ENCODE results near the gene CRYBG1.

CRYBG1 gene

GRCh38 chr6:106530502-106530901, 170.0 kb downstream of the CRYBG1 start:
- no peak for TF ChIP-seq MYC (IDR thresholded peaks at IDR 0.05; ENCODE audit: low read depth, low read length)
- TF ChIP-seq, protein P1, sequence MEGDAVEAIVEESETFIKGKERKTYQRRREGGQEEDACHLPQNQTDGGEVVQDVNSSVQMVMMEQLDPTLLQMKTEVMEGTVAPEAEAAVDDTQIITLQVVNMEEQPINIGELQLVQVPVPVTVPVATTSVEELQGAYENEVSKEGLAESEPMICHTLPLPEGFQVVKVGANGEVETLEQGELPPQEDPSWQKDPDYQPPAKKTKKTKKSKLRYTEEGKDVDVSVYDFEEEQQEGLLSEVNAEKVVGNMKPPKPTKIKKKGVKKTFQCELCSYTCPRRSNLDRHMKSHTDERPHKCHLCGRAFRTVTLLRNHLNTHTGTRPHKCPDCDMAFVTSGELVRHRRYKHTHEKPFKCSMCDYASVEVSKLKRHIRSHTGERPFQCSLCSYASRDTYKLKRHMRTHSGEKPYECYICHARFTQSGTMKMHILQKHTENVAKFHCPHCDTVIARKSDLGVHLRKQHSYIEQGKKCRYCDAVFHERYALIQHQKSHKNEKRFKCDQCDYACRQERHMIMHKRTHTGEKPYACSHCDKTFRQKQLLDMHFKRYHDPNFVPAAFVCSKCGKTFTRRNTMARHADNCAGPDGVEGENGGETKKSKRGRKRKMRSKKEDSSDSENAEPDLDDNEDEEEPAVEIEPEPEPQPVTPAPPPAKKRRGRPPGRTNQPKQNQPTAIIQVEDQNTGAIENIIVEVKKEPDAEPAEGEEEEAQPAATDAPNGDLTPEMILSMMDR (IDR thresholded peaks at IDR 0.05; ENCODE audit: low read depth, low read length) = no peak
- TF ChIP-seq POLR2A (IDR thresholded peaks at IDR 0.05; ENCODE audit: extremely low read depth, insufficient read length) = no peak
- TF ChIP-seq MAX (IDR thresholded peaks at IDR 0.05; ENCODE audit: low read depth, low read length) = no peak
- DNase-seq (ENCODE audit: low read depth) = no peak
- no peak overlapping the region for H3K4me3 ChIP-seq (ENCODE audit: low read depth, low read length)

GRCh38 chr6:106533054-106533453, 172.5 kb downstream of the CRYBG1 start:
- no peak for TF ChIP-seq MAX (IDR thresholded peaks at IDR 0.05; ENCODE audit: low read depth, low read length)
- TF ChIP-seq MYC (IDR thresholded peaks at IDR 0.05; ENCODE audit: low read depth, low read length) = no peak
- no peak for TF ChIP-seq POLR2A (IDR thresholded peaks at IDR 0.05; ENCODE audit: extremely low read depth, insufficient read length)
- TF ChIP-seq, protein P1 (IDR thresholded peaks at IDR 0.05; ENCODE audit: low read depth, low read length) = no peak
- peak; percentile 67 for DNase-seq (ENCODE audit: low read depth)
- no peak overlapping the region for H3K4me3 ChIP-seq (ENCODE audit: low read depth, low read length)

DNA sequence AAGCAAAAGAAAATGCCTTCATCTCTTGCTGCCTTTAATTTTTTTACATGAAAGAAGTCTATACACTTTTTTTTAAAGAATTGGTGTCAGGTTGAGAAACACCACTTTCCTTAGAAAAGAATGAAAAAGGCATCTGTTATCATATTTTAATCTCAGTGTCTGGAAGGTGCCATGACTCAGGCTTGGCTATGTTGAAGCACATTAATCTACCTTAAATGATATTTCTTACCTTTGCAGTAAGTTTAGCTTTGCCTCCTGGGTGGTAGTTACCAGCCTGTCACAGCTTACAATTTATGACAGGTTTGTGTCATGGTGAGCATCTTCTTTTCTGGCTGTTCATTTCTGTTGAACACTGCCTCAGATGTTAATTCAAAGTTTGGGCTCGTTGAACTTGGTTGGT, 173.5 kb downstream of the CRYBG1 start:
- TF ChIP-seq MAX (IDR thresholded peaks at IDR 0.05; ENCODE audit: low read depth, low read length) = no peak
- TF ChIP-seq, protein P1 (IDR thresholded peaks at IDR 0.05; ENCODE audit: low read depth, low read length) = no peak
- no peak for TF ChIP-seq POLR2A (IDR thresholded peaks at IDR 0.05; ENCODE audit: extremely low read depth, insufficient read length)
- TF ChIP-seq MYC (IDR thresholded peaks at IDR 0.05; ENCODE audit: low read depth, low read length) = no peak
- no peak for DNase-seq (ENCODE audit: low read depth)
- no peak overlapping the region for H3K4me3 ChIP-seq (ENCODE audit: low read depth, low read length)

- TF ChIP-seq MAX (IDR thresholded peaks at IDR 0.05; ENCODE audit: low read depth, low read length) (no peak), MYC (IDR thresholded peaks at IDR 0.05; ENCODE audit: low read depth, low read length) (no peak), POLR2A (IDR thresholded peaks at IDR 0.05; ENCODE audit: extremely low read depth, insufficient read length) (no peak)
- TF ChIP-seq, protein P1 (IDR thresholded peaks at IDR 0.05; ENCODE audit: low read depth, low read length) = no peak
- DNase-seq (ENCODE audit: low read depth) = no peak
- no peak overlapping the region for H3K4me3 ChIP-seq (ENCODE audit: low read depth, low read length)
Measured at GRCh38 chr6:106534564-106534982, 174.1 kb downstream of the CRYBG1 start.

DNA sequence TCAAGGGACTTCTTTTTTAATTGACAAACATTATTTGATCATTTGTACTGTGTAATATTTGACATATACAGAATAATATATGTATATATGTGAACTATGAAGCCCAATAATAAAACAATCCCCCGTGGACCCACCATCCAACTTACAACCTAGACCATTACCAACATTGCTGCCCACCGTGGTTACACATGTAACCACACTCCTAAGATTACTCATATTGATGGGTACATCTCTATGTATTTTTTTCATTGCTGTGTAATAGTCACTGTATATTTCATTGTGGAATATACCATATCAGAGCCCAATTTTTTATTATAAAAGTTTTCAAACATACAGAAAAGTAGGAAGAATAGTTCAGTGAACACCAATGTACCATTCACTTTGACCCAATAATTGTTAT, 174.5 kb downstream of the CRYBG1 start:
- DNase-seq (ENCODE audit: low read depth) = no peak
- H3K4me3 ChIP-seq (ENCODE audit: low read depth, low read length) = no peak overlapping the region
- TF ChIP-seq, protein P1 (IDR thresholded peaks at IDR 0.05; ENCODE audit: low read depth, low read length) = no peak
- TF ChIP-seq POLR2A (IDR thresholded peaks at IDR 0.05; ENCODE audit: extremely low read depth, insufficient read length) = no peak
- no peak for TF ChIP-seq MYC (IDR thresholded peaks at IDR 0.05; ENCODE audit: low read depth, low read length)
- no peak for TF ChIP-seq MAX (IDR thresholded peaks at IDR 0.05; ENCODE audit: low read depth, low read length)

- no peak overlapping the region for H3K4me3 ChIP-seq (ENCODE audit: low read depth, low read length)
- TF ChIP-seq MAX (IDR thresholded peaks at IDR 0.05; ENCODE audit: low read depth, low read length) = no peak
- TF ChIP-seq MYC (IDR thresholded peaks at IDR 0.05; ENCODE audit: low read depth, low read length) = no peak
- TF ChIP-seq, protein P1 (IDR thresholded peaks at IDR 0.05; ENCODE audit: low read depth, low read length) = no peak
- no peak for TF ChIP-seq POLR2A (IDR thresholded peaks at IDR 0.05; ENCODE audit: extremely low read depth, insufficient read length)
- DNase-seq (ENCODE audit: low read depth) = no peak
Measured at GRCh38 chr6:106536357-106536756, 175.8 kb downstream of the CRYBG1 start.
